Activated naive CD8-positive, alpha-beta T cell treated with anti-CD3 and anti-CD28 coated beads, Interleukin-2, amount 50 U/mL, for 24 hours (primary cell): Measurements from ENCODE around the gene LRRFIP1.

Source experiments
- ATAC-seq: fragments of 150-1000 bp; cut with Tn5 transposase; one replicate; pipeline ENCODE4 v1.10.0; 2021
- DNase-seq: peaks from one replicate; pipeline ENCODE4 v3.0.0; 2021
- H3K27ac Mint-ChIP-seq: one replicate; pipeline ENCODE4 v1.8.0; 2021; ENCODE audit warnings: mild to moderate bottlenecking, mixed read lengths
- H3K27me3 Mint-ChIP-seq: one replicate; pipeline ENCODE4 v1.8.0; 2021; ENCODE audit warnings: mixed read lengths
- H3K36me3 Mint-ChIP-seq: one replicate; pipeline ENCODE4 v1.8.0; 2021; ENCODE audit warnings: low read depth, mixed read lengths
- H3K4me1 Mint-ChIP-seq: one replicate; pipeline ENCODE4 v1.8.0; 2021; ENCODE audit warnings: mixed read lengths
- H3K4me3 Mint-ChIP-seq: one replicate; pipeline ENCODE4 v1.8.0; 2021; ENCODE audit warnings: mild to moderate bottlenecking, moderate library complexity, mixed read lengths
- H3K9me3 Mint-ChIP-seq: one replicate; pipeline ENCODE4 v1.8.0; 2021; ENCODE audit warnings: mixed read lengths

LRRFIP1 gene

GRCh38 chr2:237639052-237639835 lies 11.9 kb downstream of the LRRFIP1 start:
- Mint-ChIP-seq H3K9me3 (peaks cover 5% of the 10 kb centered on the region), H3K27me3 (no peaks in the 10 kb centered on the region), H3K4me1 (peaks cover 8% of the 10 kb centered on the region), H3K4me3 (no peak overlapping the region), H3K27ac (no peak overlapping the region), H3K36me3 (no peaks in the 10 kb centered on the region)
- DNase-seq (no peak), ATAC-seq (no peak)

DNA sequence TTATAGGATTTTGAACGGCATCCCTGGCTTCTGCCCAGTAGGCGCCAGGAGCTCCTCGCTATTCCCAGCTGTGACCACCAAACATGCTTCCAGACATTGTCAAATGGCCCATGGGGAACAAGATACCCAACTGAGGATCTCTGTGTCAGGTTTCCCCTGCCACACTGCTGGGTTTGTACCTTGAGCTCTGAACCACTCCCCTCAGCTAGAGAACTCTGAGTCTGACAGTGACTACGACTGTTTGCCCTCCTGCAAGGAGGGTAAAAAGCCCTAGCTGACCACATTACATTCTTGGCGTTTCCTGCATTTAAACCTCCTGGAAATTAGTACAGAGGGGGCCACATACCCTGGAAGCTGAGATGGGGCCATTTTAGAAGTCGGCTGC lies 12.4 kb downstream of the LRRFIP1 start:
- DNase-seq (no peak), ATAC-seq (no peak)
- Mint-ChIP-seq H3K4me1 (peaks cover 8% of the 10 kb centered on the region), H3K9me3 (peaks cover 5% of the 10 kb centered on the region), H3K27ac (no peak overlapping the region), H3K4me3 (no peak overlapping the region), H3K36me3 (no peaks in the 10 kb centered on the region), H3K27me3 (no peaks in the 10 kb centered on the region)

DNA sequence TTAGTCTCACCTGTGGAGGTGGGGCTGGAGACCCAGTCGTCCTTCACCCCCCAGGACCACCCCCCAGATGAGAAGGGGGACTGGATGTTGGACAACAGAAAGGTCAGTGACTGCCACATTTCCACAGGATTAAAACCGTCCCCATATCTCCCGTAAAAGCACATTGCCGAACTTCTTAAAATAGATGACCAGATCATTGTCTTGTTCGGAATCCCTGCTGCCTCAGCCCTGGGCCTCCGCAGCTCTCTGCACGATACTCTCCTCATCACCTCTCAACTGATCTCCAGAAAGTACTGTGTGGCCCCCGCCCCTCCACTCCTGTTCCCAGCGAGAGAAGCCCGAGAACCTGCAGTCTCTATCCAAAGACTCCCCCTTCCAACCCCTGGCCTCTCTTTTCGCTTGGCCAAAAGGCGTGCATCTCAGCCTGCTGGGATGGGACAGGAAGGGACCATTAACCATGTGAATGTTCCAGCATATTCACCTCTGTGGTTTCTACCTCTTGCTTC lies 13.2 kb downstream of the LRRFIP1 start:
- Mint-ChIP-seq H3K4me3 (no peak overlapping the region), H3K9me3 (peaks cover 5% of the 10 kb centered on the region), H3K27me3 (no peaks in the 10 kb centered on the region), H3K27ac (no peak overlapping the region), H3K4me1 (peaks cover 8% of the 10 kb centered on the region), H3K36me3 (no peaks in the 10 kb centered on the region)
- no peak for DNase-seq
- no peak for ATAC-seq

DNA sequence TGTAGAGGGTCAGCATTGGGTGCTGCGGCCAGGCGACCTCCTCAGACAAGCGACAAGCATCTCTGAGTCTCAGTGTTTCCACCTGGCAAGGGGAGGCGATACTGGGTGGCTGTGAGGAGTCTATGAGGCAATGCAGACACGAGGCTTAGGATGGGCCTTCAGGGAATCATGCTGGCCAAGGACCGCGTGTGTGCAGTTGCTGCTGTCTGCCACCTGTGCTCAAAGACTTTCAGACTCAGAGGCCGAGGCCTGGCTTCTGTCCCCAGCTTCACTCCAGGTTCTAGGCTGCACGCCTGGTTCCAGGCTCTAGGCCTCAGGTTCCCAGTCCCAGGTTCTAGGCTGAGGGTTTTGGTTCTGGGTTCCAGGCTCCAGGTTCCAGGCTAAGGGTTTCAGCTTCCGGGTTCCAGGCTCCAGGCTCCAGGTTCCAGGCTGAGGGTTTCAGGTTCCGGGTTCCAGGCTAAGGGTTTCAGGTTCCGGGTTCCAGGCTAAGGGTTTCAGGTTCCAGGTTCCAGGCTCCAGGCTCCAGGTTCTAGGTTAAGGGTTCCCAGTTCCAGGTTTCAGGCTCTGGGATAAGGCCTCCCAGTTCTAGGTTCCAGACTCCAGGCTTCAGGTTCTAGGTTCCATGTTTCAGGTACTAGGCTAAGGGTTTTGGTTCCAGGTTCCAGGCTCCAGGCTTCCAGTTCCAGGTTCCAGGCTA lies 14.8 kb downstream of the LRRFIP1 start:
- Mint-ChIP-seq H3K4me3 (no peak overlapping the region), H3K36me3 (no peaks in the 10 kb centered on the region), H3K4me1 (peaks cover 1% of the 10 kb centered on the region), H3K27me3 (no peaks in the 10 kb centered on the region), H3K9me3 (no peaks in the 10 kb centered on the region), H3K27ac (no peak overlapping the region)
- DNase-seq (no peak), ATAC-seq (no peak)

GRCh38 chr2:237643066-237643465 lies 15.7 kb downstream of the LRRFIP1 start:
- Mint-ChIP-seq H3K27me3 (no peaks in the 10 kb centered on the region), H3K9me3 (no peaks in the 10 kb centered on the region), H3K27ac (no peak overlapping the region), H3K4me3 (no peak overlapping the region), H3K4me1 (no peaks in the 10 kb centered on the region), H3K36me3 (no peaks in the 10 kb centered on the region)
- no peak for ATAC-seq
- no peak for DNase-seq

- ATAC-seq (no peak), DNase-seq (no peak)
- Mint-ChIP-seq H3K4me1 (no peaks in the 10 kb centered on the region), H3K27me3 (no peaks in the 10 kb centered on the region), H3K4me3 (no peak overlapping the region), H3K9me3 (no peaks in the 10 kb centered on the region), H3K27ac (no peak overlapping the region), H3K36me3 (no peaks in the 10 kb centered on the region)
Observed at GRCh38 chr2:237643582-237644380, 16.4 kb downstream of the LRRFIP1 start.

- H3K36me3 Mint-ChIP-seq: no peaks in the 10 kb centered on the region
- no peak for ATAC-seq
Observed at GRCh38 chr2:237644381-237644703, 17.0 kb downstream of the LRRFIP1 start.

GRCh38 chr2:237645261-237645660 lies 17.9 kb downstream of the LRRFIP1 start:
- no peak overlapping the region for H3K4me3 Mint-ChIP-seq
- ATAC-seq (no peak), DNase-seq (no peak)
- H3K27ac Mint-ChIP-seq: no peak overlapping the region
- H3K4me1 Mint-ChIP-seq: no peaks in the 10 kb centered on the region
- no peaks in the 10 kb centered on the region for H3K9me3 Mint-ChIP-seq
- no peaks in the 10 kb centered on the region for H3K36me3 Mint-ChIP-seq
- H3K27me3 Mint-ChIP-seq: no peaks in the 10 kb centered on the region

More at GRCh38 chr2:237644381-237644703, 17.0 kb downstream of the LRRFIP1 start:
- H3K9me3 Mint-ChIP-seq: no peaks in the 10 kb centered on the region
- H3K27ac Mint-ChIP-seq: no peak overlapping the region
- H3K27me3 Mint-ChIP-seq: no peaks in the 10 kb centered on the region
- H3K4me1 Mint-ChIP-seq: no peaks in the 10 kb centered on the region
- no peak overlapping the region for H3K4me3 Mint-ChIP-seq
- DNase-seq: no peak

GRCh38 chr2:237647176-237648015 lies 20.0 kb downstream of the LRRFIP1 start:
- ATAC-seq (no peak), DNase-seq (no peak)
- no peak overlapping the region for H3K4me3 Mint-ChIP-seq

DNA sequence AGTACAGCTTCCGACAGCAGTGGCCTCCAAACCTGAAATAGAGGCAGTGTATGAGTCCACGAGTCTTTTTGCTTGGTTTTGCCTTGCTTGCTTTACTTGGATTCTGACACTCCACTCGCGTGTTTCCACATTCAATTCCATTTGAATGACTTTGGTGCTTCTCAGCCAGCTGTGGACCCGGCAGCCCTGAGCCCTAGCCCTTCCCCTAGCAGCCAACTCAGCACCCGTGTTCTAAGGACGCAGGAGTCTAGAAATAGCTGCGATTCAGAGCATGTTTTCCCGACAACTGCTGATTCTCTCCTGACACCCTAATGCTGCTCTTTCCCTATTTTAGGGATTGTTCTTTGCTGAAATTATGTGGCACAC lies 20.6 kb downstream of the LRRFIP1 start:
- DNase-seq (no peak), ATAC-seq (no peak)
- no peak overlapping the region for H3K4me3 Mint-ChIP-seq
- peaks cover 5% of the 10 kb centered on the region for H3K4me1 Mint-ChIP-seq
- no peak overlapping the region for H3K27ac Mint-ChIP-seq
- peaks cover 4% of the 10 kb centered on the region for H3K36me3 Mint-ChIP-seq
- H3K9me3 Mint-ChIP-seq: no peaks in the 10 kb centered on the region
- peaks cover 6% of the 10 kb centered on the region for H3K27me3 Mint-ChIP-seq

More at GRCh38 chr2:237647176-237648015, 20.0 kb downstream of the LRRFIP1 start:
- Mint-ChIP-seq H3K27me3 (peaks cover 6% of the 10 kb centered on the region), H3K27ac (no peak overlapping the region), H3K36me3 (peaks cover 4% of the 10 kb centered on the region), H3K9me3 (no peaks in the 10 kb centered on the region), H3K4me1 (peaks cover 5% of the 10 kb centered on the region)

GRCh38 chr2:237649541-237650454 lies 22.4 kb downstream of the LRRFIP1 start:
- no peaks in the 10 kb centered on the region for H3K9me3 Mint-ChIP-seq
- ATAC-seq: no peak
- H3K4me3 Mint-ChIP-seq: no peak overlapping the region
- H3K27me3 Mint-ChIP-seq: peaks cover 6% of the 10 kb centered on the region
- peak overlapping the region; percentile 50 for H3K27ac Mint-ChIP-seq
- H3K36me3 Mint-ChIP-seq: peaks cover 4% of the 10 kb centered on the region
- peaks cover 7% of the 10 kb centered on the region for H3K4me1 Mint-ChIP-seq
- no peak for DNase-seq

DNA sequence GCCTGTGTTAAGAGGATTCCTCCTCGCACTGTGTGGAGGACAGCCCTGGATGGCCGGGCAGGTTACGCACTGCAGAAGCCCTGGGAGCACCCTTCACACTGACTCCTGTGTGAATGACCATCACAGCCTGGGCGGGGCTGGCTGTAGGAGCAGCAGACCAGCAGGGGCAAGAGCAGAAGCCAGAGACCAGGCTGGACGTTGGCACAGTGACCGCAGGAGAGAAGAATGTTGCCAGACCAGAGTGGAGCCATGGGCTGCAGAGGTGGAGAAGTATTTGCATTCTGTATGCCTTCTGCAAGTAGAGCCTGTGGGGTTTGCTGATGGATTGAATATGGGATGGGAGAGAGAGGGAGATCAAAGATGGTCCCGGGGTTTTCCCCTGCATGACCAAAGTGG lies 23.1 kb downstream of the LRRFIP1 start:
- DNase-seq: no peak
- H3K27me3 Mint-ChIP-seq: peaks cover 6% of the 10 kb centered on the region
- no peak overlapping the region for H3K4me3 Mint-ChIP-seq
- H3K27ac Mint-ChIP-seq: no peak overlapping the region
- no peaks in the 10 kb centered on the region for H3K9me3 Mint-ChIP-seq
- H3K36me3 Mint-ChIP-seq: peaks cover 4% of the 10 kb centered on the region
- H3K4me1 Mint-ChIP-seq: peaks cover 12% of the 10 kb centered on the region
- ATAC-seq: no peak

- Mint-ChIP-seq H3K4me3 (no peak overlapping the region), H3K27me3 (peaks cover 6% of the 10 kb centered on the region), H3K36me3 (peaks cover 4% of the 10 kb centered on the region), H3K4me1 (peaks cover 16% of the 10 kb centered on the region), H3K9me3 (no peaks in the 10 kb centered on the region), H3K27ac (no peak overlapping the region)
- no peak for ATAC-seq
- no peak for DNase-seq
Observed at GRCh38 chr2:237651761-237652160, 24.4 kb downstream of the LRRFIP1 start.
